GM21381 (cell line): ENCODE results near the gene MYMX.
"Not testable (repeated sequence)": the region's sequence is repeated elsewhere in the genome, so short reads cannot be mapped to it uniquely, and the experiment has no call there.

Experiments
- ATAC-seq: cut with Tn5 transposase; IDR thresholded peaks from one replicate; pipeline ENCODE4 v1.9.1; 2021; ENCODE audit warnings: mild to moderate bottlenecking, moderate library complexity; ENCODE audit not compliant: unreplicated experiment

The MYMX gene

GRCh38 chr6:44216677-44217331 lies at the start of gene MYMX:
TSS of gene MYMX (plus strand) at chr6:44216926. CDS start at chr6:44217472, 546 bp downstream.
- no peak for ATAC-seq

GRCh38 chr6:44167567-44167966 lies 49.2 kb upstream of the MYMX start:
- no peak for ATAC-seq

- no peak for ATAC-seq
Observed at GRCh38 chr6:44169154-44169553, 47.6 kb upstream of the MYMX start.

- no peak for ATAC-seq
Observed at GRCh38 chr6:44169886-44170570, 46.7 kb upstream of the MYMX start.

- ATAC-seq = no peak
Observed at GRCh38 chr6:44171899-44172546, 44.7 kb upstream of the MYMX start.

- ATAC-seq = no peak
Observed at GRCh38 chr6:44172731-44173500, 43.8 kb upstream of the MYMX start.

- ATAC-seq = no peak
Observed at GRCh38 chr6:44176130-44176761, 40.5 kb upstream of the MYMX start.

GRCh38 chr6:44176762-44177509 lies 39.8 kb upstream of the MYMX start:
- no peak for ATAC-seq

GRCh38 chr6:44177691-44178423 lies 38.9 kb upstream of the MYMX start:
- no peak for ATAC-seq

GRCh38 chr6:44178424-44179071 lies 38.2 kb upstream of the MYMX start:
- ATAC-seq = no peak

GRCh38 chr6:44179072-44179536 lies 37.6 kb upstream of the MYMX start:
- no peak for ATAC-seq

GRCh38 chr6:44179648-44180047 lies 37.1 kb upstream of the MYMX start:
- no peak for ATAC-seq

GRCh38 chr6:44180406-44180805 lies 36.3 kb upstream of the MYMX start:
- ATAC-seq = no peak

- no peak for ATAC-seq
Observed at GRCh38 chr6:44180886-44181285, 35.8 kb upstream of the MYMX start.

GRCh38 chr6:44181784-44182183 lies 34.9 kb upstream of the MYMX start:
- ATAC-seq = not testable (repeated sequence)

- ATAC-seq = no peak
Observed at GRCh38 chr6:44182911-44183390, 33.8 kb upstream of the MYMX start.

- ATAC-seq = no peak
Observed at GRCh38 chr6:44183783-44184182, 32.9 kb upstream of the MYMX start.

- ATAC-seq = not testable (repeated sequence)
Observed at GRCh38 chr6:44185356-44185755, 31.4 kb upstream of the MYMX start.
